B cell (primary cell): Measurements from ENCODE around the gene ZNF639. TPM values are rescaled to one million over a fixed set of nuclear protein-coding genes. Genes with fewer than 3 reads are reported as not detected.

ENCODE experiments used
- ATAC-seq: fragments of 200-7000 bp; cut with Tn5 transposase; one replicate; pipeline ENCODE4 v1.10.0; 2021; ENCODE audit warnings: low read depth, mild to moderate bottlenecking, moderate number of reproducible peaks, moderate library complexity
- CTCF ChIA-PET: fragments of 350-600 bp; sonication (Branson Sonifier 250); formaldehyde crosslinking; loops from one replicate; lab custom pipeline; 2021; ENCODE audit warnings: antibody characterized with exemption, inconsistent platforms; lab: Charles Lee
- POLR2A ChIA-PET: fragments of 350-600 bp; sonication (Branson Sonifier 250); formaldehyde crosslinking; loops from one replicate; lab custom pipeline; 2021; ENCODE audit warnings: antibody characterized with exemption; lab: Charles Lee
- DNase-seq: peaks from one replicate; pipeline ENCODE4 v3.0.0; 2013
- H2AFZ ChIP-seq: 2 replicates; pipeline ENCODE4 v1.6.1; 2012; ENCODE audit warnings: mild to moderate bottlenecking, low read depth, low read length; ENCODE audit not compliant: insufficient read depth, poor library complexity, severe bottlenecking
- H3K27ac ChIP-seq, 2 donors: 1 replicate in 1 of 2; 2 replicates in 1 of 2; pipeline ENCODE4 v1.5.1; 2012 to 2013; ENCODE audit warnings: low read length in 2 of 2, mild to moderate bottlenecking in 2 of 2, moderate library complexity in 1 of 2
- H3K27me3 ChIP-seq, 4 experiments: fragments of 200-600 bp in 1 of 4; sonication (generic) in 1 of 4; replicated peaks in 1 of 4; 1 replicate in 2 of 4; 2 replicates in 2 of 4; pipeline versions ENCODE4 v1.6.1 to v1.7.0; 2013 to 2016; ENCODE audit warnings: low read length in 3 of 4, mild to moderate bottlenecking in 2 of 4, mixed read lengths in 1 of 4, moderate library complexity in 1 of 4; ENCODE audit not compliant: insufficient read depth in 4 of 4, control insufficient read depth in 3 of 4; ENCODE audit errors: control extremely low read depth in 1 of 4
- H3K36me3 ChIP-seq, 2 experiments: replicated peaks in 1 of 2; 1 replicate in 1 of 2; 2 replicates in 1 of 2; pipeline versions ENCODE4 v1.6.1 to v1.7.1; 2013; ENCODE audit warnings: low read length in 1 of 2; ENCODE audit not compliant: insufficient read depth in 2 of 2, control insufficient read depth in 1 of 2; ENCODE audit errors: control extremely low read depth in 1 of 2, extremely low read depth in 1 of 2
- H3K4me1 ChIP-seq, 2 donors: fragments of 200-600 bp in 1 of 2; sonication (generic) in 1 of 2; 1 replicate in 1 of 2; 2 replicates in 1 of 2; pipeline versions ENCODE4 v1.5.1 to v1.6.1; 2013 to 2017; ENCODE audit warnings: low read length in 2 of 2; ENCODE audit not compliant: control insufficient read depth in 2 of 2, insufficient read depth in 2 of 2
- H3K4me2 ChIP-seq: replicated peaks from 2 replicates; pipeline ENCODE3; 2012; ENCODE audit warnings: mild to moderate bottlenecking, low read depth, low read length; ENCODE audit not compliant: poor library complexity, severe bottlenecking
- H3K4me3 ChIP-seq, 5 experiments: fragments of 200-600 bp in 1 of 5; sonication (generic) in 1 of 5; 1 replicate in 3 of 5; 2 replicates in 2 of 5; pipeline versions ENCODE4 v1.5.1 to v1.7.0; 2011 to 2016; ENCODE audit warnings: low read length in 4 of 5, mild to moderate bottlenecking in 4 of 5, low read depth in 2 of 5, control low read depth in 1 of 5, moderate library complexity in 1 of 5; ENCODE audit not compliant: insufficient read depth in 1 of 5; ENCODE audit errors: control extremely low read depth in 1 of 5, extremely low read depth in 1 of 5
- H3K79me2 ChIP-seq: fragments of 200-600 bp; sonication (generic); one replicate; pipeline ENCODE4 v1.6.0; 2016; ENCODE audit warnings: low read length; ENCODE audit not compliant: control insufficient read depth, insufficient read depth
- H3K9ac ChIP-seq: fragments of 200-600 bp; sonication (generic); 2 replicates; pipeline ENCODE4 v1.6.1; 2017; ENCODE audit warnings: mild to moderate bottlenecking, low read length, moderate library complexity
- H3K9me3 ChIP-seq, 3 donors: one replicate each; pipeline versions ENCODE4 v1.6.1 to v1.7.1; 2013; ENCODE audit warnings: low read length in 2 of 3; ENCODE audit not compliant: control insufficient read depth in 2 of 3, insufficient read depth in 1 of 3; ENCODE audit errors: control extremely low read depth in 1 of 3
- H4K20me1 ChIP-seq: 2 replicates; pipeline ENCODE4 v1.6.0; 2012; ENCODE audit warnings: mild to moderate bottlenecking, low read length; ENCODE audit not compliant: insufficient read depth, control insufficient read depth, poor library complexity, severe bottlenecking
- H3K27ac Mint-ChIP-seq: one replicate; pipeline ENCODE4 v1.8.0; 2021; ENCODE audit warnings: mixed read lengths
- H3K27me3 Mint-ChIP-seq: one replicate; pipeline ENCODE4 v1.8.0; 2021; ENCODE audit warnings: mixed read lengths
- H3K4me1 Mint-ChIP-seq: one replicate; pipeline ENCODE4 v1.8.0; 2021; ENCODE audit warnings: mixed read lengths
- H3K4me3 Mint-ChIP-seq: one replicate; pipeline ENCODE4 v1.8.0; 2021; ENCODE audit warnings: mixed read lengths
- H3K9me3 Mint-ChIP-seq: one replicate; pipeline ENCODE4 v1.8.0; 2022; ENCODE audit warnings: mixed read lengths; ENCODE audit not compliant: insufficient read depth
- EZH2 ChIP-seq: IDR thresholded peaks from 2 replicates; pipeline ENCODE4 v1.6.1; 2012; ENCODE audit warnings: borderline replicate concordance, low read depth, mild to moderate bottlenecking, moderate library complexity, low read length; ENCODE audit not compliant: insufficient read depth, poor library complexity, severe bottlenecking
- WGBS: methylation state at CpG from one replicate; pipeline ENCODE4 v1.1.5; 2013; ENCODE audit warnings: missing lambda C conversion rate; ENCODE audit not compliant: insufficient coverage; 5-methylcytosine and 5-hydroxymethylcytosine counted together
- intact Hi-C: fragments of 100-400 bp; cut with micrococcal nuclease; formaldehyde crosslinking; loops from one replicate; pipeline ENCODE4 v1.10.0; 2022
- polyA plus RNA-seq: library from polyadenylated mRNA; depleted of rRNA; stranded (reverse); fragments of >200 nt; gene quantifications from 2 replicates; pipeline ENCODE4 v1.2.3, GENCODE V29; 2012
- total RNA-seq, 2 donors: library from RNA; stranded (reverse); fragments of 120-200 nt in 1 of 2; gene quantifications; 1 replicate in 1 of 2; 2 replicates in 1 of 2; pipeline versions ENCODE4 v1.2.3 to v1.2.4, GENCODE V29; 2013 to 2022
- TF ChIP-seq, protein P1 (sequence below): fragments of 200-600 bp; IDR thresholded peaks from one replicate; pipeline ENCODE4 v1.8.0; 2022; ENCODE audit warnings: antibody characterized with exemption, mild to moderate bottlenecking

ZNF639 gene
- total and polyA plus RNA-seq, 2 donors (not counting 1 experiment from before 2014, with no cell fraction given), result 22.4 to 39.8 TPM

DNA sequence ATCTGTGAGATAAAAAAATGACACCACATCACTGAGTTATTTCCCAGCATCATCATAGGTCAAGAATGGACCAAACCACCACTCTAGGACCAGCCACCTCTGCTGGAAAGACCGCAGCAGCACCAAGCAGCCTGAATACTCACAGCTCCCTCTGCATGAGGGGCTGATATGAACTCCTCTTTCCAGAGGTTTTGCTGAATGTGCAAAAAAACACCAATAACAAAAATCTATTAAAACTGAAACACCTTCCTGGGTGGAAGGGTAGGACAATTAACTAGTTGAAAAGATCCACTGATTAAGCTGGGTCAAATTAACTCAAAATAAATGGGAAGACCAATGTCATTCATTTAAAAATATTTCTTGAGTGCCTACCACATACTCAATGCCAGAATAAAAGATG is 43.0 kb upstream of the ZNF639 start:
- no peak overlapping the region for H2AFZ ChIP-seq
- H3K9ac ChIP-seq, result no peak overlapping the region
- no peaks in the 10 kb centered on the region for H3K4me1 ChIP-seq
- H3K79me2 ChIP-seq, result no peaks in the 10 kb centered on the region
- ATAC-seq, result no peak
- TF ChIP-seq, protein P1, sequence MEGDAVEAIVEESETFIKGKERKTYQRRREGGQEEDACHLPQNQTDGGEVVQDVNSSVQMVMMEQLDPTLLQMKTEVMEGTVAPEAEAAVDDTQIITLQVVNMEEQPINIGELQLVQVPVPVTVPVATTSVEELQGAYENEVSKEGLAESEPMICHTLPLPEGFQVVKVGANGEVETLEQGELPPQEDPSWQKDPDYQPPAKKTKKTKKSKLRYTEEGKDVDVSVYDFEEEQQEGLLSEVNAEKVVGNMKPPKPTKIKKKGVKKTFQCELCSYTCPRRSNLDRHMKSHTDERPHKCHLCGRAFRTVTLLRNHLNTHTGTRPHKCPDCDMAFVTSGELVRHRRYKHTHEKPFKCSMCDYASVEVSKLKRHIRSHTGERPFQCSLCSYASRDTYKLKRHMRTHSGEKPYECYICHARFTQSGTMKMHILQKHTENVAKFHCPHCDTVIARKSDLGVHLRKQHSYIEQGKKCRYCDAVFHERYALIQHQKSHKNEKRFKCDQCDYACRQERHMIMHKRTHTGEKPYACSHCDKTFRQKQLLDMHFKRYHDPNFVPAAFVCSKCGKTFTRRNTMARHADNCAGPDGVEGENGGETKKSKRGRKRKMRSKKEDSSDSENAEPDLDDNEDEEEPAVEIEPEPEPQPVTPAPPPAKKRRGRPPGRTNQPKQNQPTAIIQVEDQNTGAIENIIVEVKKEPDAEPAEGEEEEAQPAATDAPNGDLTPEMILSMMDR, result no peak
- TF ChIP-seq EZH2, result no peak
- Mint-ChIP-seq H3K4me3 (no peak overlapping the region), H3K27ac (no peak overlapping the region), H3K9me3 (no peaks in the 10 kb centered on the region), H3K27me3 (peaks cover 14% of the 10 kb centered on the region), H3K4me1 (no peaks in the 10 kb centered on the region)
- no peak overlapping the region for H3K27ac ChIP-seq
- no peaks in the 10 kb centered on the region for H4K20me1 ChIP-seq
- no peak overlapping the region for H3K4me2 ChIP-seq
- WGBS, result 67% methylated on average over 1 of the region's 1 CpG
- no peak overlapping the region for H3K4me3 ChIP-seq
- H3K9me3 ChIP-seq, result no peaks in the 10 kb centered on the region
- peaks cover 0 to 6% (median 3%) of the 10 kb centered on the region in 4 experiments for H3K27me3 ChIP-seq
- no peaks in the 10 kb centered on the region for H3K36me3 ChIP-seq
- ChIA-PET POLR2A (no interaction called here), CTCF (interaction anchor here (1.0 to 1.1 kb wide), 2 partner anchors 8 to 10 kb away, joined by 3 to 5 read pairs; no protein-coding TSS in a partner anchor)
- DNase-seq, result no peak
- intact Hi-C loops, result no loop called here

DNA sequence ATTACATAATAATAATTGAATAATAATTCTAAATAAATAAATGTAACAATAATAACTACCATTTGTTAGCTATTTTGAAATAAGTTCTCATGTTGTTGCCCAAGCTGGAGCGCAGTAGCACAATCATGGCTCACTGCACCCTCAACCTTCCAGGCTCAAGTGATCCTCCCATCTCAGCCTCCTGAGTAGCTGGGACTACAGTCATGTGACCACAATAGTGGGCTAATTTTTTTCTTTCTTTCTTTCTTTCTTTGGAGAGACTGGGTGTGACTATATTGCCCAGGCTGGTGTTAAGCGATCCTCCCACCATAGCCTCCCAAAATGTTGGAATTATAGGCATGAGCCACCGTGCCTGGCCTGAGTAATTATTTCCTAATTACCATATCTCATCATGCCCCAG is 41.0 kb upstream of the ZNF639 start:
- Histone ChIP-seq H3K4me3 (no peak overlapping the region), H3K79me2 (no peaks in the 10 kb centered on the region), H2AFZ (no peak overlapping the region), H3K9ac (no peak overlapping the region), H3K4me1 (no peaks in the 10 kb centered on the region), H3K27me3 (peaks cover 0 to 5% (median 2%) of the 10 kb centered on the region in 4 experiments), H3K9me3 (no peaks in the 10 kb centered on the region), H4K20me1 (no peaks in the 10 kb centered on the region), H3K4me2 (no peak overlapping the region), H3K36me3 (no peaks in the 10 kb centered on the region), H3K27ac (no peak overlapping the region)
- Mint-ChIP-seq H3K9me3 (no peaks in the 10 kb centered on the region), H3K4me1 (no peaks in the 10 kb centered on the region), H3K4me3 (no peak overlapping the region), H3K27ac (no peak overlapping the region), H3K27me3 (peaks cover 13% of the 10 kb centered on the region)
- CTCF ChIA-PET, result no interaction called here
- intact Hi-C loops, result no loop called here
- DNase-seq (no peak), ATAC-seq (no peak)
- POLR2A ChIA-PET, result no interaction called here
- WGBS, result no CpG with 5 or more reads among the region's 3 CpGs
- TF ChIP-seq EZH2, result no peak
